ENCODE measurements around the gene GPC6.

The GPC6 gene

GRCh38 chr13:94247890-94248289, 1021.3 kb downstream of the GPC6 start:
- no peak overlapping the region for H3K9ac ChIP-seq (ENCODE audit: low read length)
- H3K27ac ChIP-seq (ENCODE audit: low read depth, low read length) = no peak overlapping the region
- H3K36me3 ChIP-seq (ENCODE audit: low read length) = no peaks in the 10 kb centered on the region
- H3K9me3 ChIP-seq (ENCODE audit: insufficient read depth, low read length) = no peaks in the 10 kb centered on the region
- H3K4me3 ChIP-seq (ENCODE audit: insufficient read depth, low read length, poor library complexity, severe bottlenecking) = no peak overlapping the region
- no peak for TF ChIP-seq EZH2phosphoT487 (conservative IDR thresholded peaks at IDR 0.05; ENCODE audit: low read length)
- no peak for TF ChIP-seq CTCF (IDR thresholded peaks at IDR 0.05; ENCODE audit: insufficient read depth, low read length, poor library complexity, severe bottlenecking)
- H4K20me1 ChIP-seq (ENCODE audit: low read depth, low read length) = no peaks in the 10 kb centered on the region
- no peaks in the 10 kb centered on the region for H3K27me3 ChIP-seq (ENCODE audit: low read length)
- no peaks in the 10 kb centered on the region for H3K9me2 ChIP-seq (replicated peaks; ENCODE audit: insufficient read depth, low read length)
- H3F3A ChIP-seq (ENCODE audit: insufficient read depth) = no peaks in the 10 kb centered on the region
- H3K79me2 ChIP-seq (ENCODE audit: insufficient read depth, low read length) = no peaks in the 10 kb centered on the region
- no peak overlapping the region for H3K4me2 ChIP-seq (ENCODE audit: low read depth, low read length, poor library complexity, severe bottlenecking)
- H2AFZ ChIP-seq (ENCODE audit: low read depth, low read length, severe bottlenecking) = no peak overlapping the region

GRCh38 chr13:94248454-94249228, 1022.0 kb downstream of the GPC6 start:
- H3K9ac ChIP-seq (ENCODE audit: low read length) = no peak overlapping the region
- H3K4me2 ChIP-seq (ENCODE audit: low read depth, low read length, poor library complexity, severe bottlenecking) = no peak overlapping the region
- H4K20me1 ChIP-seq (ENCODE audit: low read depth, low read length) = no peaks in the 10 kb centered on the region
- no peaks in the 10 kb centered on the region for H3K9me3 ChIP-seq (ENCODE audit: insufficient read depth, low read length)
- no peak overlapping the region for H3K4me3 ChIP-seq (ENCODE audit: insufficient read depth, low read length, poor library complexity, severe bottlenecking)
- H3K36me3 ChIP-seq (ENCODE audit: low read length) = no peaks in the 10 kb centered on the region
- H3K9me2 ChIP-seq (replicated peaks; ENCODE audit: insufficient read depth, low read length) = no peaks in the 10 kb centered on the region
- no peak overlapping the region for H2AFZ ChIP-seq (ENCODE audit: low read depth, low read length, severe bottlenecking)
- no peaks in the 10 kb centered on the region for H3K27me3 ChIP-seq (ENCODE audit: low read length)
- H3F3A ChIP-seq (ENCODE audit: insufficient read depth) = no peaks in the 10 kb centered on the region
- H3K79me2 ChIP-seq (ENCODE audit: insufficient read depth, low read length) = no peaks in the 10 kb centered on the region
- H3K27ac ChIP-seq (ENCODE audit: low read depth, low read length) = no peak overlapping the region
- TF ChIP-seq CTCF (IDR thresholded peaks at IDR 0.05; ENCODE audit: insufficient read depth, low read length, poor library complexity, severe bottlenecking) = no peak
- no peak for TF ChIP-seq EZH2phosphoT487 (conservative IDR thresholded peaks at IDR 0.05; ENCODE audit: low read length)

GRCh38 chr13:94249512-94249911, 1022.9 kb downstream of the GPC6 start:
- TF ChIP-seq EZH2phosphoT487 (conservative IDR thresholded peaks at IDR 0.05; ENCODE audit: low read length) = no peak
- no peak for TF ChIP-seq CTCF (IDR thresholded peaks at IDR 0.05; ENCODE audit: insufficient read depth, low read length, poor library complexity, severe bottlenecking)
- Histone ChIP-seq H2AFZ (ENCODE audit: low read depth, low read length, severe bottlenecking) (no peak overlapping the region), H3K9me2 (replicated peaks; ENCODE audit: insufficient read depth, low read length) (no peaks in the 10 kb centered on the region), H3K9ac (ENCODE audit: low read length) (no peak overlapping the region), H3K9me3 (ENCODE audit: insufficient read depth, low read length) (no peaks in the 10 kb centered on the region), H3K27ac (ENCODE audit: low read depth, low read length) (no peak overlapping the region), H3K27me3 (ENCODE audit: low read length) (no peaks in the 10 kb centered on the region), H4K20me1 (ENCODE audit: low read depth, low read length) (no peaks in the 10 kb centered on the region), H3F3A (ENCODE audit: insufficient read depth) (no peaks in the 10 kb centered on the region), H3K79me2 (ENCODE audit: insufficient read depth, low read length) (no peaks in the 10 kb centered on the region), H3K4me3 (ENCODE audit: insufficient read depth, low read length, poor library complexity, severe bottlenecking) (no peak overlapping the region), H3K36me3 (ENCODE audit: low read length) (no peaks in the 10 kb centered on the region), H3K4me2 (ENCODE audit: low read depth, low read length, poor library complexity, severe bottlenecking) (no peak overlapping the region)
